Bone marrow (tissue), 2 donors: ENCODE results near the gene SIK2.

ENCODE experiments used
- DNase-seq, 2 donors: peaks; one replicate each; lab custom pipeline; 2025; lab: John Stamatoyannopoulos, UW

The SIK2 gene

DNA sequence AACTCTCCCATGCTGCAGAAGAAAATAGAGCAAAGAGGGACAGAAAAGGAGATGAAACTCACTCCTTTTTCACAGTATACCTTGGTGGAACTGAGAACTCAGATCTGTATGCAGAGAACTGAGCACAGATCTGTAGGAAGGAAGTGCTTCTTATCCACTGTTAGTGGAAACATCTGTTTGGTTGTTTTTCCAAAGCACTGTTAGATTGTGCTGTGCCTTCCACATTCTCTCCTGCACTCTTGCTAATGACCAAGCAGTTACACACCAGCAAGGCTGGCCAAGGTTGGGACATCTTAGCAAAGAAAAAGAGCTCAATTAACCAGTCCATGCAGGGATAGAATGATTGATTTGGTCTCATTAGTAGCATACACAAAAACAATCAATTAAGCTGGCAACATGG, 20.1 kb upstream of the SIK2 start:
- no peak for DNase-seq

DNA sequence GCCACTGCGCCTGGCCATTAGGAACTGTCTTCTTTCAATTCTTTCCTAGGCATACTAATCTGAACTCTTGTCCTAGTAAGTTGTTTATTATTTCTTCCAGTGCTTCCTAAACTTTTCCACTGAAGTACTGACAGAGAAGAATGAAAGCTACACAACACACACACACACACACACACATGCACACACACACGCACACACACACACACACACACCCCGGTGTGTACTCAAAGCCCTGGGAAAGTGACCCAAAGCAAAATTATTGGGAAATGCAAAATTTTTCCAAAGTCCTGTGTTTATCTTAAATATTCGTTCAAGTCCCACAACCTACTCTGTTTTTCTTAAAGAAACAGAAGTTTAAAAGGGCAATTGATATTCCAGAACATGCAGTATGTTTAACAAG, 19.4 kb upstream of the SIK2 start:
- no peak for DNase-seq

DNA sequence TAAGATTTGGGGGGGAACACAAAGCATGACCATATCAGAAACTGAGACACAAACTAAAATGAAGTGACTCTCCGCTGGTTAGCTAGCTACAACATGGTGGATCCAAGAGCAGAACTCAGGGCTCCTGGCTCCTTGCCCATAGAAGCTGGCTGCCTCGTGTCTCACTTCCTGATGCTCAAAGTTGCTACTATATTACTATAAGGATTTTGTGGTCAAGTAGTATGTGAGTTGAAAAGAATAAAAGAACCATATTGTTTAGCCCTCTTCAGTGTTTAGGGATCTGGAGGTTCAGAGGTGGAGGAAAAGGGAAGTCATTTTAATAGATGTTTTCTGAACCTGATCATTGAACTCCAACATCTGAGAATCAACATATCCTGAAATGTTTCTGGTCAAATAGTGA, 16.9 kb upstream of the SIK2 start:
- peak in 1 of 2 donors; percentile 62 for DNase-seq

DNA sequence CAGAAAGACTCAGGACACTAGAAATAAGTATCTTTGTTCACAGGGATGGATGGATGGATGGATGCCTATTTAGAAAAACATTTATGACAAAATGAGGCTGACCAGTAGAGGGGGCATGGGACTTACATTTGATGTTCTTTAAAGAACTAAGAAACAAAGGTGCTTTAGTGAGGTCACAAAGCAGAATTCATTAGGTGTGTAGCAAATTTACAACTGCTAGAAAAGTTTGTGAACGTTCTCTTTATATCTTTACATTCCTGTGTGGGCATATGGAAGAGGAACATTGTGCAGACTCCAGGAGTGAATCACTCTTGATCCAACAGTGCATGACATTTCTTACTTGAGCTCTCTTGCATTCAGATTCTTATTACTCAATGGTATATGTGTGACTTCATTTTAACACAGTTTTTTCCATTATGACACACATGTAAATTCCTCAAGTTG, 15.8 kb upstream of the SIK2 start:
- DNase-seq, result peak in 1 of 2 donors; percentile 18

DNA sequence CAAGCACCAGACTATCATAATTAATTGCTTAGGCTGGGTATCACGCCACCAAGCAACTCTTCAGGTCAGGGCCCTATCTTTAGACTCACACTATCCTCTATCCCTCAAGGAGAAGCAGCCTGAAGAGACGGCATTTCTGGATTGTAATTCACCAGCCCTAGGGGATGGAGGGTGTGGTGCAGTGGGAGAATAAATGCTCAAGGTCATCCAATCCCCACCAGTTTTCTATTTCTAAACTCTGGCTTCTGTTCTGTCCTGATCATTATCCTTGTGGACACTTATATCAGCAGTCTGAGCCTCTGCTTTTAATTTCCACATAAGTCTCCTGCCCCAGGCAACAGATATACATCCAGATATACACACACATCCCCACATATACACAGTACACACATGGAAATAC, 13.1 kb upstream of the SIK2 start:
- no peak for DNase-seq

DNA sequence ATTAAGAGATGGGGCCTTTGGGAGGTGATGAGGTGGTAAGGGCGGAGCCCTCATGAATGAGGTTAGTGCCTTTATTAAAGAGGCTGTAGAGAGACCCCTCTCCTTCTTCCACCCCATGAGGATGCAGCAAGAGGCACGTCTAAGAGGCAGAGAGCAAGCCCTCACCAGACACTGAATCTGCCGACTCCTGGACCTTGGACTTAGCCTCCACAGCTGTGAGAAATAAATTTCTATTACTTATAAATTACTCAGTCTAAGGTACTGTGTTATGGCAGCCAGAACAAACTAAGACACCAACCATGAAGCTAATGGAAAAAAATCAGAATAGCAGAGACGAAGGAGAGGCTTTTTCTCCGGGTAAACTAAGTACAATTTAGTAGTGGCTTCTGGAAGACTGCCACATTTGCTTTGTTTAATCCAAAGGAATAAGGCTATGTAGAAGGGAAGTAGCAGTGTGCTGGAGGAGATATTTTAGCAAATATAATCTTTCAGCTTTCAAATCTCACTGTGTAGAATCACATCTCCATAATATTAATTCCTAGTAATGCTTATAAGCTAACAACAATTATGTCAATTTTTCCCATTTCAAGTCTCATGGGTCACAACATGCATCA, 12.3 kb upstream of the SIK2 start:
- no peak for DNase-seq

DNA sequence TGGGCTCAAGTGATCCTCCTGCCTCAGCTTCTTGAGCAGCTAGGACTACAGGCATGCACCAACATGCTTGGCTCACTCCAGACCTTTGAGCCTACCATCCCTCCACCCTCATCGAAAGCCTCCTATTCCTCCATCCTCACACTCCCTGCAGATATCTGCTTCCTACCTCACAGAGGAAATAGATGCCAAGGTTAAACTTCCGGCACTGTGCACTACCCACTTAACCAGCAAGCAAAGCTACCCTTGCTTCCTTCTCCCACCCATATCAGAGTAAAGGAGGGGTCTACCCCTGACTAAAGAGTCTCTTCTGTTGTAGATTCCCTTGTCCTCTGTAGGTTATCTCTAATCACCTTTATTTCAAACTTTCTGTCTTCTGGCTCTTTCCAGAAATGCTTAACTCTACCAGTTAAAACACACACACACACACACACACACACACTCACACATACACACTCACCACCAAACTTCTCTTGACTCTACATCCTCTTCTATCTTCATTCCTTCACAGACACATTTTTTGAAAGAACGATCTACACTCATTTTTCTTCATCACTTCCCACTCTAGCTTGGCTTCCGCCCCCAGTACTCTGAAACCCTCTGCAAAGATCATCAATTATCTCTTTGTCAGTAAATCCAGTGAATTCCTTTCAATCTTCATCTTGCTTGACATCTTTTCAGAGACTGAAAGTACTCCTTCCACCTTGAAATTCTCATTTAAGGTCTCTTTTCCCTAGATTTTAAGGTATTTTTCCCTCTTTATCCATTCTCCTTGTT, 10.9 kb upstream of the SIK2 start:
- no peak for DNase-seq

DNA sequence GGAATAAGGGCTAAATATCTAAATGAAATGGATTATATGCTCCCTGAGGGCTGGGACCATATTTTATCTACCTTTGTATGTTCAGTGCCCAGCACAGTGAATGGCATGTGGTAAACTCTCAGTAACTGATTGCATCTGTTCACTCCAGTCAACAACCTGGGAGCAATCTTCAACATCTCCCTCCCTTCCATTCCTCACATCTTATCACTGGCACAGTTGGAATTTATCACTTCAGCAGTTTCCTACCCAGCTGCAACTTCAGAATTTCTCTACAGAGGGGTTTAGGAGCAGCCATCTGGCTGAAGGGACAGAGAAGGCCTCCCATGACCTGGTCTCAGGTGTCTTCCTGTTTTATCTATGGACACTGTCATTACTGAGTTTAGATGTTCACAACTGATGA, 9.8 kb upstream of the SIK2 start:
- DNase-seq, result no peak

DNA sequence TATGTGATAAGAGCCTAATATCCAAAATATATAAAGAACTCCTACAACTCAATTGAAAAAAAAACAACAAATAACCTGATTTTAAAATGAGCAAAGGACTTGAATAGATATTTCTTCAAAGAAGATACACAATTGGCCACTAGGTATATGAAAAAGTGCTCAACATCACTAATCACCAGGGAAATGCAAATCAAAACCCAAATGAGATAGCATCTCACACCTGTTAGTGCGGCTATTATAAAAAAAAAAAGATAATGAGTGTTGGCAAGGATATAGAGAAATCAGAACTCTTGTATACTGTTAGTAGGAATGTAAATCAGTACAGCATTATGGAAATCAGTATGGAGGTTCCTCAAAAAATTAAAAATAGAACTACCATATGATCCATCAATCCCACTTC, 5.9 kb upstream of the SIK2 start:
- DNase-seq, result no peak

DNA sequence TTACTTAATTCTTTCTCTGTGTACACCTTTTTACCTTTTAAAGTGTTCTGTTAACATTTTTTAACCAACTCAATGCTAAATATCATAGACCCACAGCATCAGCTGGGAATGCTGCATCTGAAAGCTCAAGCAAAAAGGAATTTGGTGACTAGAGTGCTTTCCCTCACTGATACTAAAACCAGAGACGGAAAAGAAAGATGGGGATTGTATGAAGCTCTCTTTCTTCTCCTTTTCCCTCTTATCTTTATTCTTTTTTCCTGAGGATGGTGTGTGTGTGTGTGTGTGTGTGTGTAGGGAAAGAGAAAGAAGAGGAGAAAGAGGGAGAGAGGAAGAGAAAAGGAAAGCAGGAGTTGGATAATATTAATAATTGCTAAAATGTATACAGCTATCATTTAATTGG, 4.1 kb upstream of the SIK2 start:
- no peak for DNase-seq

DNA sequence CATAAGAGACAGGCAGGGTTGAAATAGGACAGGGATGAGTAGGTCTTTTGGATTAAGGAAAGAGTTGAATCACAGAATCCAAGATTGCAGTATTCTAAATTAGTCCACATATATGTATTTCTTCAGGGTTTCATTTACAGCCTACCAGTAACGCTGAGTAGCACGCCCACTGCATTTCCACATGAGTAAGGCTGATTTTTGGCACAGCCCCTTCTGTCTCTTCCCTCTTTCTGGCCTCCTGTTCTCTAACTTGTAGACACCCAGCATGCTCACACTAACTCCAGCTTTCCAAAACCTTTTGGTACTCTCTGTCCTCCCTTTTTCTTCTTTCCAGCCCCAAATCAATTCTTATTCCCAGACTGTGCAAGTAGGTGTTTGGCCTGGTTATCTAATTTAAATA, 3.7 kb upstream of the SIK2 start:
- DNase-seq, result no peak

DNA sequence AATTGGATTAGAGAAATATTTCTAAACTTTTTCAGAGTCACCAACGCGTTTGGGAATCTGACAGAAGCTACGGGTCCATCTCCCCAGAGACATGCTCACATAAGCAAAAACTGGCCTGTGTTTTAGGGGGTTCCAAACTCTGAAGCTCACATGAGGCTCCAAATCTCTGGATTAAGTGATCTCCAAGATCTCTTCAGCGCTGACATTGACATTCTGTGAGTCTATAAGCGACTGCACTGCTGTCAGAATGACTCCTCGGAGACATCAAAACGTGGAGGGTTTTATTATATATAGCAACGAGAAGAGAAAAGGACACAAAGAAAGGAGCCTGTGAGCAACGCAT, 642 bp upstream of the SIK2 start:
- DNase-seq, result no peak

DNA sequence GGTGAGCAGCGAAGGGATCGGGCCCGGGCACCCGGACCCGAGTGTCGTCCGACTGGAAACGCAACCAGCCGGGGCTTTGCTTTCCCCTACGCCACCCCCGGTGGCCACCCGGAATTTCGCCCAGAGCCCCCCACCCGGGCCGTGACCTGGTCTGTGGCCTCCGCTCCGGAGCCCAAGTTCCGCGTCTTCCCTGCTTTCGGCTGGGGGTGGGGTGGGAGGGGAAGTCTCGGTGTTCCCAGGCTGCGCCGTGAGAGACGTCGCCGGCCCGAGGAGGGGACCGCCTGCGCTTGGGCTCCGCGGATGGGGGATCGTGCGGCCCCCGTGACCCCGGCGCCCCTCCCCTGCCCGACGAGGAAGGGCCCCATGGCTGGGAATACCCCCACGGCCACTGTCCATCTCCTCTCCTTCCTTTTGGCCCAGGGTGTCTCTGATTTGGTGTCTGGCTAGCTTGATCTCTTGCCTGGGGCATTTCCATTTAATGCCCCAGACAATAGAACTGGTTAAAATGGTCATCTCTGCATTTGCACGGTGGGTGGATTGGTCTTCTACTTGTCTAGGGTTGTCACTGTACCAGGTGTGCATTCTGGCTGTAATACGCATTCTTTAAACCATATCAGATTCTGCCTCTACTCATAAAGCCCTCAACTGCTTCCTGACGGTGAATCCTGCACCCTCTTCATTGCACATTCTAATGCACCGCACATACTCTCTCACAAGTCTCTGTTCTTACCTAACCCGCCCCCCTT, 789 bp downstream of the SIK2 start:
- DNase-seq, result no peak

DNA sequence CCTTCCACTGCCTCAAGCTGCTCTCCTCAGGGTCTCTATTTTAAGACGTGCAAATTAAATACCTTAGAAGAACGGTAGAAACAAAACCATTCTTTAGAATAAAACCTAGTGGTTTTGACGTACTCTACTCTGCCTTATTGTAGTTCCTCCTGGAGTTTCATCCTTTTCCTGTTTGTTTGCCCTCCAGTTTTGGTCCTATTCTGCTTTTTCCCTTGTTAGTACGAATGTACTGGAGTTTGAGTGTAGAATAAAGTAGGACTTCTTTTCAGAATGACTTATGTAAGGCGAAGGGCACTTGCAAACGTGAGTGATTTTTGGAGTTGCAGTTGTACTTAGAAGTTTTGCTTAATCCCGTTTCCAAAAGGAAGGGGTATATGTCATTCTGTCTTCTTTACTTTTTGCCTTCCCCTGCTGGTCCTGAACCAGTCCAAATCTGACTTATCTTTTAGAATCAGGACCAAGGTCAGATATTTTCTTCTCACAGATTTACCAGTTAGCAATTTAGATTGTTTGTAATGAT, 1.4 kb downstream of the SIK2 start:
- DNase-seq, result no peak

DNA sequence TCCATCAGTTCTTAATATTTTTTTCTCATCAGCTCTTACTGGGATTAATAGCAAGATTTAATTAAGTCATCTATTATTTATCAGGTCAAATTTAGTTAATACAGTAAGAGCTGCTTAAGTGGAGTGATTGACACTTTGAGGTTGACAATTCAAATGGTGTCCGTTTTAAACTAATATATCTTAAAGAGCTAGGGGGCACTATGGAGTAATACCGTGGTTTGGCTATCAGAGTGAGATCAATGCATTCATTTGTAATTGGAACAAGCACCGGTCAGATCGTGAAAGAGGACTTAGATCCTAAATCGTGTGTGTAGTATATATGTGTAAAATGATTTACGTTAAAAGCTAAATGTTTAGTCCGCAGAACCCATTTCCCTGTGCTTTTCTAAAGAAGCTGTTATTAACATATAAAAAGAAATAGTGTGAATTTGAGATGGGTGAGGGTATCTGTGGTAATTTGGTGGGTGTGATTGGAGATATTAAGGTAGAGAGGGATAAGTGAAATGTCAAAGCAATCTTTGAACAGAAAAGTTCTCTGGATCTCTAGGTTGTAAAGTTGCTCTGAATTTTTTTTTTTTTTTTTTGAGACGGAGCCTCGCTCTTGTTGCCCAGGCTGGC, 2.3 kb downstream of the SIK2 start:
- DNase-seq, result peak in 1 of 2 donors; percentile 11

DNA sequence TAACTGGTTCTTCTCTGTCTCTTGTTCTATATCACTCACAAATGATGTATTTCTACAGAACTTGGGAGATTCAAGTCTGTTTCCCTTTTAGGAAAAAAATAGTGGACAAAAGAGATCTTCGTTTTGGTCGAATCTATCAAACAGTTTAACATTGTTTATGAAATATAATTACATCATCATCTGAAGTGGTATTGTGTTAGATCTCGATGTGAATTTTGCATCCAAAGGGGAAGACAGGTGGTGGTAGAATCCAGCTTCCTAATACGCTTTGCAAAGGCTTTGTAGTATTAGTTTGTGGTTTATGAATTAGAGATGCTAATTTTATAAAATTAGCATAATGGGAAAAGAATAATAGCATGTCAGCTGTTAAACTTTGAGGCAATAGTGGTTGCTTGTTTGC, 3.4 kb downstream of the SIK2 start:
- DNase-seq, result no peak

DNA sequence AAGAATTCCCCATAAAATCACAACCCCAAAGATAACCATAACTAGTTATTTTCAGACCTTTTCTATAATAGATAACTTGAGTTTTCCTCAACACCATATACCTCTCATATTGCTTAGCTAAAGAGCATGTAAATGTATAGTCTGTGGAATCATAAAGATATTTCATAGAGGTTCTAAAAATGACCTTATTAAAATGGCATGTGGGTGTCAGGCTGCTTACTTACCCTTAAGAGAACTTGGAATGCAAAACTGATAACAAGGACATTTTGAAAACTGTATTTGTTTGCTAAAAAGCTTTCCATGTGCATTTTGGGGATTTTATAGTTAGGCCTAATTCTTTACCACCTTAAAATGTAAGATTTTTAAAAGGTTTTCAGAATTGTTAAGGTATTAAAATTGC, 4.7 kb downstream of the SIK2 start:
- DNase-seq, result no peak

DNA sequence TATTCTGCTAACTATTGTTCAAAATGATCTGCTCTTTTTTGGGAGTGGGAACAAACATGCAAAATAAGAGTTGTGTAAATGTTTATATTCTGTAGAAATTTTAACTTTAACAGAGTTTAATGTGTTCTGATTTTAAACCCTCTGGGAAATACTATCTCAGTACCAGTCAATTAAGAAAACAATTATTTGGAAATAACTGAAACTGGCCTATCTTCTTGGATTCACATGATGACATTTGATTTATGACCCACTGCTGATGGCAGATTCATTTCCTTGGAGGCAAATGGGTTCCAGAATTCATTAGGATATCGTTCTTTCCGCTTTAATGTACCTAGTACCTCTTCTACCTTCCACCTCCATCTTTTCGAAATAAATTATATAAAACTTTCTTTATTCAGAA, 5.5 kb downstream of the SIK2 start:
- DNase-seq, result no peak

DNA sequence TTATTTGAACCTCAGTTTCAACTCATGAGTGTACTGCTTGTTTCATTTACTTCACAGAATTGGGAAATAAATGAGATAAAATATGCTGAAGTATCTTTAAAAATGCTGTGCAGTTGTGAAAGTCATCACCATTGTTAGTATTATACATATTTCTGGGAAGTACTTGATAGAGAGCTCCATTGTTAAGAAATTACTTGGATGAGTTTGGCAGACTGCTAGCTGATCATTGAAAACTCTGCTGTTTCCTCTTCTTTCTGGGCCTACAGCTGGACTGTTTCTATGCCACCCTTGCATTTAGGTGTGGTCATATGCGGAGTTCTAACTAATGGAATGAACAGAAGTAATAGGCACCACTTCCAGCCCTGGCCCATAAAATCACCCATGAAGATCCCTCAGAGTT, 10.0 kb downstream of the SIK2 start:
- DNase-seq, result no peak

DNA sequence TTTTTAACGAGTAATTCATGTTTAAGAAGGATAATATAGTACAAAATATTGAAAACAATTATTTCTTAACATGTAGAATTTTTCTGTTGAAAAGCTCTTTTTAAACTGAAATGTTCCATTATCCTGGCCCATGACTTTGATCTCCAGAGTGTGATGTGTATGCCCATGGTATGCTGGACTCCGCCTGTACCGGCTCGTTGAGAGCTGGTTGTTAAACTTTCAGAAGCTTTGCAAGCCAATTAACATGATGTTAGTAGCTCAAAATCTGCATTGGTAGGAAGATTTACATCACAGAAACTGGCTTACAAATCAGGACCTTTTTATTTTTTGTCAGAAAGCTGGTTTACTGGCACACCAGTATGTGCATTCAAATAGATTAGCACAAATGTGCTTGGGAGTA, 15.0 kb downstream of the SIK2 start:
- DNase-seq, result no peak

DNA sequence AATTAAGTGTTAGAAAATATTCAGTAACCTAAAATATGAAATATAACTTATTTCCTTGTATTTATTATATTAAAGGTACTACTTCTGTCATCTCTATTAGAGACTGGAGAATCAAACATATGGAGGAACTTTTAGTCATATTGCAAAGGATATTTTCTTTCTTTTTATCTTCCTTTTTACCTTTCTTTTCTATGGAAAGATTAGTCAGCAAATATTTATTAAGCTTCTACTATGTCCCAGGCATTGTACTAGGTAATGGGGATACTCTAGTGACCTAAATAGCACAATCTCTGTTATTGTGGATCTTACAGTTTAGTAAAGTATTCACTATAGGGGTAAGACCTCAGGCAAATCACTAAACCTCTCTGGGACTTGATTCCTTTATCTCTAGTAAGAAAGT, 18.3 kb downstream of the SIK2 start:
- no peak for DNase-seq

DNA sequence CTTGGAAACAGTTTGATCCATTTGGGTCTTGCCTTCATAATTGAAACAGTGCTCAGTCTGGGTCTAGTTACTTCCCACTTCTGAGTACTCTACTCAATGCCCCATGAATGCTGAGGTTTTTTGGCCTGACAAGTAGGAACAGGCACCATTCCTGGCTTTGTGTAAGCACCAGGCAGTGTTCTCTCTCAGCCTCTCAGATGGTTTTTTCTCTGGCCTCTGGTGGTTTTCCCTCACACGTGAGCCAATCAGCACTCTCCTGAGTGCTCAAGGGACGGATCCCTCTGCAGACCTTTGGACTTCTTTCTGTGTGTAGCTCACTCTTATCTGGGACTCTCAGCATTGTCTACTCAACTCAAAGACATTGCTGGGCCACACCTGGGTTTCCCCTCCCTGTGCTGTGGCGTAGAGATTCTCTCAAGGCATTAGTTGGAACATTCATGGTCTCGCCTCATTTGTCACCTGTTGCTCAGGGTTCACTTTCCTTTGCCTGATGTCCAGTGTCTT, 21.3 kb downstream of the SIK2 start:
- DNase-seq, result no peak

DNA sequence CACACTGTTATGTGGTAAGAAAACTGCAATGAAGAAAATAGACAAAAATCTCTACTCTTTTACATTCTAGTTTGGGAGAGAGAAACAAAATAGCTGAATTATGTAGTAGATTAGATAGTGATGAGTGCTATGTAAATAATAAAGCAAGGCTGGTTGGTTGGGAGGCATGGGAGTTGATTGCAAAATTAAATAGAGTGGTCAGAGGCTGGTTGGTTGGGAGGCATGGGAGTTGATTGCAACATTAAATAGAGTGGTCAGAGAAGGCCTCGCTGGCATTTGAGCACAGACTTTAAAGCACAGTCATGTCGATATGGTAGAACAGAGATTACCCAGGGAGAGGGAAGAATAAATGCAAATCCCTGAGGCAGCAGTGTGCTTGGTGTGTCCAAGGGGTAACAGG, 22.4 kb downstream of the SIK2 start:
- DNase-seq, result no peak
